ENCODE measurements around the gene GLT8D2. TPM values are rescaled to one million over a fixed set of nuclear protein-coding genes. Genes with fewer than 3 reads are reported as not detected.

GLT8D2 gene, protein sequence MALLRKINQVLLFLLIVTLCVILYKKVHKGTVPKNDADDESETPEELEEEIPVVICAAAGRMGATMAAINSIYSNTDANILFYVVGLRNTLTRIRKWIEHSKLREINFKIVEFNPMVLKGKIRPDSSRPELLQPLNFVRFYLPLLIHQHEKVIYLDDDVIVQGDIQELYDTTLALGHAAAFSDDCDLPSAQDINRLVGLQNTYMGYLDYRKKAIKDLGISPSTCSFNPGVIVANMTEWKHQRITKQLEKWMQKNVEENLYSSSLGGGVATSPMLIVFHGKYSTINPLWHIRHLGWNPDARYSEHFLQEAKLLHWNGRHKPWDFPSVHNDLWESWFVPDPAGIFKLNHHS
- total RNA-seq, result 5.7 and 6.1 TPM in 2 replicates

DNA sequence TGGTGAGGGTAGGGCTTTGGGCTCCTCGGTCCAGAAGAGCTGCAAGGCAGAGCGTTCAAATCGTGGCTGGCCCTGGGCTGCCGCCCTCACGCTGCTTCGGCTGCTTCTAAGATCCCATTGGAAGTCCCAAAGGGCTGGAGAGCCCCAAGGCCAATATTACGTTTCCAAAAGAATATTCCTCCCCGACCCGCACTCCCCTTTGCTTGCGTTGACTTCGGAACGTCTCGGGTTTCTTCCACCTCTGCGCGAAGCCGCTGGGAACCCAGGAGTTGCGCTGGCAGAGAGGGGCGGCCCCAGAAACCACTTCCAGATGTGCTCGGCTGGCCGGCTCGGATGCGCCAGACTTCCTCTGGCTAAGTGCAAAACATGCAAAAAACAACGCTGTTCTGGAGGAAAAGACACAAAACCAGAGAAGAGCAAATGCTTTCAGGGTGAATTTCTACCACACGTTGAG lies at the start of gene GLT8D2:
Gene GLT8D2 (minus strand): TSS at position 285 of the 454 bp plus-strand sequence. CDS start 30,539 bp downstream, outside the sequence.

DNA sequence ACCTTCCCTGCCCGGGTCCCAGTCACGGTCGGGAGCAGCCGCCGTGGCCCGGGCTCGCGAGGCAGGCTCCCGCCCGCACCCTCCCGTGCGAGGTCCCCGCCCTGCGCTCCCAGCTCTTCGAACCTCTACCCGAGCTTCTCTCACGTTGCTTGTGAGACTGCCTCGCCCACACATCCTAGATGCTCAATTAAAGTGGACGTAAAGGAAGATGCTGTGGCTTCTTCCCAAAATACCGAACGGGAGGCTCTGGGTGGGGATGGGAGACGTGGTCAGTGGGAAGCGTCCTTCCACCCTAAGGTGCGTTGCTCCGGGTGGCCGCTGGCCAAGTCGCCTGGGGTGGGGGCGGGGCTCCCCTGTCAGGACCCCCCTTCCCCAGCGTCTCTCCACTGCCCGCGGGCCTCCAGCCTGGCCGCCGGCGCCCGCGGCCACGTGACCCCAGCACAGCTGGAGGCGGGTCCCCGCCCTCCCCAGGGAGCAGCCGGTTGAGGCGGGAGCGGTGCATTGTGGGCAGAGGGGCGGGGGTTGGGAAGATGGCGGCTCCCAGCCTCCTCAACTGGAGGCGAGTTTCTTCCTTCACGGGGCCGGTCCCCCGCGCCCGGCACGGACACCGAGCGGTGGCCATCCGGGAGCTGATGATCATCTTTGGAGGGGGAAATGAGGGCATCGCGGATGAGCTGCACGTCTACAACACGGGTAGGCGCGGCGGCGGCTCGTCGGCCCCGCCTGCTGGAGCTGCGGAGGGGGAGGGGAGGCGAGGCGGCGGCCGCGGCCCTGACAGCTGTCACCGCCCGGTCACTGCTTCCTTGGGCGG lies 14.2 kb upstream of the GLT8D2 start, which contains the start of gene HCFC2:
Gene HCFC2 (plus strand): TSS at position 501 of the 811 bp plus-strand sequence. CDS start 30 bp downstream, at position 531.

GRCh38 chr12:103965590-103966504 lies 84.1 kb downstream of the GLT8D2 start, which contains the start of gene TDG:
TSS of gene TDG (plus strand) at chr12:103965872. CDS start at chr12:103966038, 166 bp downstream.

Other genes starting within 250 kb of the GLT8D2 start
- gene NT5DC3, start 209.0 kb downstream of the GLT8D2 start, total RNA-seq, result 6.9 and 10.3 TPM in 2 replicates
- gene HSP90B1, start 119.8 kb downstream of the GLT8D2 start, total RNA-seq, result 839 and 909 TPM in 2 replicates
- gene TDG, start 84.3 kb downstream of the GLT8D2 start, total RNA-seq, result 22.5 and 28.4 TPM in 2 replicates
- gene HCFC2, start 14.3 kb upstream of the GLT8D2 start, total RNA-seq, result 19.9 and 20.2 TPM in 2 replicates
- gene NFYB, start 88.0 kb upstream of the GLT8D2 start, total RNA-seq, result 12.0 and 18.1 TPM in 2 replicates
- 228 and 498 TPM in 2 replicates for gene TXNRD1, start 165.6 kb upstream of the GLT8D2 start, total RNA-seq

Measured in dermis lymphatic vessel endothelial cell (primary cell).